GM10847 (cell line): ENCODE results near the gene FOXK1.

ENCODE experiments used
- POLR2A ChIP-seq: IDR thresholded peaks from 2 replicates; pipeline ENCODE4 v1.6.1; 2011; ENCODE audit not compliant: insufficient read length; ENCODE audit errors: extremely low read depth

Gene FOXK1

GRCh38 chr7:4770886-4771285, 88.8 kb downstream of the FOXK1 start:
- no peak for TF ChIP-seq POLR2A

GRCh38 chr7:4771737-4772136, 89.6 kb downstream of the FOXK1 start:
- TF ChIP-seq POLR2A = no peak

GRCh38 chr7:4772306-4772705, 90.2 kb downstream of the FOXK1 start:
- TF ChIP-seq POLR2A = no peak

GRCh38 chr7:4774007-4774406, 91.9 kb downstream of the FOXK1 start:
- TF ChIP-seq POLR2A = no peak

- no peak for TF ChIP-seq POLR2A
Measured at GRCh38 chr7:4774658-4775249, 92.7 kb downstream of the FOXK1 start.

GRCh38 chr7:4775250-4775847, 93.3 kb downstream of the FOXK1 start, which contains the start of gene AP5Z1:
AP5Z1 (plus strand) TSS chr7:4775623; CDS start chr7:4775716, 93 bp downstream.
- TF ChIP-seq POLR2A = peak; percentile 89

GRCh38 chr7:4775848-4776623, 93.9 kb downstream of the FOXK1 start:
- TF ChIP-seq POLR2A = no peak

GRCh38 chr7:4779118-4779517, 97.0 kb downstream of the FOXK1 start:
- TF ChIP-seq POLR2A = no peak

- no peak for TF ChIP-seq POLR2A
Measured at GRCh38 chr7:4781366-4782069, 99.4 kb downstream of the FOXK1 start.

GRCh38 chr7:4782333-4783291, 100.5 kb downstream of the FOXK1 start:
- TF ChIP-seq POLR2A = no peak

GRCh38 chr7:4783292-4783652, 101.2 kb downstream of the FOXK1 start:
- no peak for TF ChIP-seq POLR2A

- TF ChIP-seq POLR2A = no peak
Measured at GRCh38 chr7:4783762-4784351, 101.8 kb downstream of the FOXK1 start.

GRCh38 chr7:4784799-4785198, 102.7 kb downstream of the FOXK1 start:
- TF ChIP-seq POLR2A = no peak

GRCh38 chr7:4785371-4785770, 103.3 kb downstream of the FOXK1 start:
- no peak for TF ChIP-seq POLR2A
